PFSK-1 (cell line): ENCODE measurements around the gene SP140.

Source experiments
- FOXP2 ChIP-seq: optimal IDR thresholded peaks from 2 replicates; pipeline ENCODE3; 2011; ENCODE audit warnings: borderline replicate concordance, control low read depth, inconsistent platforms; ENCODE audit not compliant: insufficient read depth; ENCODE audit errors: extremely low read length, extremely low read depth
- POLR2AphosphoS5 ChIP-seq: IDR thresholded peaks from 2 replicates; pipeline ENCODE4 v1.6.1; 2012; ENCODE audit warnings: low read depth, mild to moderate bottlenecking, control low read depth, low read length, moderate library complexity
- SIN3A ChIP-seq: IDR thresholded peaks from 2 replicates; pipeline ENCODE4 v1.6.1; 2012; ENCODE audit warnings: mild to moderate bottlenecking, low read length, moderate library complexity, borderline replicate concordance; ENCODE audit not compliant: insufficient read depth
- TAF1 ChIP-seq: IDR thresholded peaks from 2 replicates; pipeline ENCODE4 v1.6.1; 2012; ENCODE audit warnings: low read length, control low read depth, borderline replicate concordance; ENCODE audit not compliant: insufficient read depth
- TF ChIP-seq, protein P1 (sequence below), 2 experiments: IDR thresholded peaks; 2 replicates each; pipeline versions ENCODE4 v1.6.1 to v1.8.0; 2011 to 2012; ENCODE audit warnings: low read depth in 2 of 2, low read length in 2 of 2, control low read depth in 1 of 2, inconsistent platforms in 1 of 2, mild to moderate bottlenecking in 1 of 2, moderate library complexity in 1 of 2; ENCODE audit not compliant: insufficient read depth in 1 of 2

The SP140 gene

DNA sequence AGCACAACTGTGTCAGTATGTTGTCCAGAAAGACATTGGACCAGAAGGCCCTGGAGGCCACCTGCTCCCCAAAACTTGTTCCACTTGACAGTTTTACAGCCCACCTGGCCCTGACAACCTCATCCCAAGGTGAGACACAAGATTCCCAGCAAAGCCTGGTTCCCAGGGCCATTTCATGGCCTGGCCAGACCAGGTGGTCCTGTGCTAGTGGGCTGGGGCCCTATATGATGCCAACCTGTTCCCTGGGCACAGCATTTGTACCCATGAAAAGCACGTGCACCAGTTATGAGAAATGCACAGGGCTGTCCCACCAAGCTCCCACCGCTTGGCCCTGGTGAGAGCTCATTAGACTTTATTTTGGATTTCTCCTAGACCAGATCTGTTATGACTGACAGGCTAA lies 95.5 kb downstream of the SP140 start:
- no peak for TF ChIP-seq SIN3A
- no peak for TF ChIP-seq TAF1
- TF ChIP-seq, protein P1, sequence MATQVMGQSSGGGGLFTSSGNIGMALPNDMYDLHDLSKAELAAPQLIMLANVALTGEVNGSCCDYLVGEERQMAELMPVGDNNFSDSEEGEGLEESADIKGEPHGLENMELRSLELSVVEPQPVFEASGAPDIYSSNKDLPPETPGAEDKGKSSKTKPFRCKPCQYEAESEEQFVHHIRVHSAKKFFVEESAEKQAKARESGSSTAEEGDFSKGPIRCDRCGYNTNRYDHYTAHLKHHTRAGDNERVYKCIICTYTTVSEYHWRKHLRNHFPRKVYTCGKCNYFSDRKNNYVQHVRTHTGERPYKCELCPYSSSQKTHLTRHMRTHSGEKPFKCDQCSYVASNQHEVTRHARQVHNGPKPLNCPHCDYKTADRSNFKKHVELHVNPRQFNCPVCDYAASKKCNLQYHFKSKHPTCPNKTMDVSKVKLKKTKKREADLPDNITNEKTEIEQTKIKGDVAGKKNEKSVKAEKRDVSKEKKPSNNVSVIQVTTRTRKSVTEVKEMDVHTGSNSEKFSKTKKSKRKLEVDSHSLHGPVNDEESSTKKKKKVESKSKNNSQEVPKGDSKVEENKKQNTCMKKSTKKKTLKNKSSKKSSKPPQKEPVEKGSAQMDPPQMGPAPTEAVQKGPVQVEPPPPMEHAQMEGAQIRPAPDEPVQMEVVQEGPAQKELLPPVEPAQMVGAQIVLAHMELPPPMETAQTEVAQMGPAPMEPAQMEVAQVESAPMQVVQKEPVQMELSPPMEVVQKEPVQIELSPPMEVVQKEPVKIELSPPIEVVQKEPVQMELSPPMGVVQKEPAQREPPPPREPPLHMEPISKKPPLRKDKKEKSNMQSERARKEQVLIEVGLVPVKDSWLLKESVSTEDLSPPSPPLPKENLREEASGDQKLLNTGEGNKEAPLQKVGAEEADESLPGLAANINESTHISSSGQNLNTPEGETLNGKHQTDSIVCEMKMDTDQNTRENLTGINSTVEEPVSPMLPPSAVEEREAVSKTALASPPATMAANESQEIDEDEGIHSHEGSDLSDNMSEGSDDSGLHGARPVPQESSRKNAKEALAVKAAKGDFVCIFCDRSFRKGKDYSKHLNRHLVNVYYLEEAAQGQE (IDR thresholded peaks at IDR 0.05; ENCODE audit: insufficient read depth in 1 of 2, low read depth in 2 of 2, low read length in 2 of 2), result no peak
- no peak for TF ChIP-seq POLR2AphosphoS5

DNA sequence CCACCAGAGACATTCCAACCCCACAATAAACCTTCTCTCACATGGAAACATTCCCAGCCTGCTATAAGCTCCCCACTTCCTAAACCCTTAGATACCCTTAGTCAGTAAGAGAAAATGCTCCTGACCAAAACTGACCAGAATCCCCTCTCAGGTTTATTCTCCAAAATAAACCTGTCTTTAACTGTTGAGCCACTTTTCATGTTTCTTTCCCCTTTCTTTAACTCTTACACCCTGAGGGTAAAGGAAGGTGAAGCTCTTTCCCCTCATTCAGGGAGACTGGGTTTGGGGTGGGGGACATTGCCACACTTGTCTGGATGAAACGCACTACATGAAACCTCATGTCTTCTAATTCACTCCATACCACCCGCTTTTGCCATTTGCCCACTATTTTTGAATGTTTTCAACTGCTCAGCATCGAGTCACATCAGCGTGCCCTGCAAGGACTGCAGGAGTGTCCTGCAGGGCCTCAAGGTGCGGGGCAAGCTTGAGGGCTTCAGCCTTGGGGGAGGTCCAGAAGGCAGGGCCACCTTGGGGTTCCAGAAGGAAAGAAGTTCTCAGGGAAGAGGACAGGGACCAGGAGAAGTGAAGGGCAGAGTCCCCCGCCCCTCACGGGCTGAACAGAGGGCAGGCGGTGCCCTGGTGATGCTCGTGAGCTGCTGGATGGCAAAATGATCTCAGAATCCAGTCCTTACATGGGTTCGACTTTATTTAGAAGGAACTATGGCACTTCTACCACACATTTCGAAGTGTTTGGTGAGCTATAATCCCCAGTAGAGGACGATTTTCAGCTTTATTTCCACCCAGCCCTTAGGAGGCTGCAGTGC lies 97.2 kb downstream of the SP140 start:
- TF ChIP-seq TAF1, result no peak
- no peak for TF ChIP-seq POLR2AphosphoS5
- TF ChIP-seq FOXP2, result no peak
- TF ChIP-seq, protein P1 (IDR thresholded peaks at IDR 0.05; ENCODE audit: insufficient read depth in 1 of 2, low read depth in 2 of 2, low read length in 2 of 2), result no peak
- no peak for TF ChIP-seq SIN3A

DNA sequence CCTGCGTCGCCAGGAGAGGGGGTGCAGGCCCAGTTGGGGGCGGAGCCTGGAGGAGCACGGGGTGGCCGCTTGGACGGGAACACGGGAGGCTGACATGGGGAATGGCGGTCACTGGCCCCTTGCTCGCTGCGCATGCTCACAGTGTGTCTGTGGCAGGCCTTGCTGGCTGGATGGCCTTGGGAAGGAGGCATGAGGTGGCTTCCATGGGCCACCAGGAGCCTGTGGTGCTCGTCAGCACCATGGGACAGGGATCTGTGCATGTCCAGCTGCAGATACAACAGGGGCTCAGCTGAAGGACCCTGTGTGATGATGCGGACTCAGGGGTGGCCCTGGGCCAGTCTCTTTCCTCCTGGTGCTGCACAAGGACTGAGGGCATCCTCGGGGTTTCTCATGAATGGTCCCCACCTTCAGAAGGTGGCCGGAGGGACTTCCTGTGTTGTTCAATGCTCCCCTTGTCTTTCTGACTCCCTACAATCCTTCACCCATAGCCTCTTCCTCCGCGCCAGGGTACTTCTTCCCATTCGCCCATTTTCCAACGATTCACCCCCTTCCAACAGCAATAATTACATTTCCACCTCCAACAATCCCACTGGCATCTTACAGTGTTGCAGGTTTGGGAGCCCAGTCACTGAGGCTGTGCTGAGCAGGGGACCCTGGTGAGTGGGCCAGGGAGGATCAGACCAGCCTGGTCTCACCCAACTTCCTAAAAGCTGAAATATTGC lies 98.0 kb downstream of the SP140 start:
- TF ChIP-seq TAF1, result no peak
- no peak for TF ChIP-seq FOXP2
- TF ChIP-seq SIN3A, result no peak
- TF ChIP-seq POLR2AphosphoS5, result no peak
- TF ChIP-seq, protein P1 (IDR thresholded peaks at IDR 0.05; ENCODE audit: insufficient read depth in 1 of 2, low read depth in 2 of 2, low read length in 2 of 2), result no peak

DNA sequence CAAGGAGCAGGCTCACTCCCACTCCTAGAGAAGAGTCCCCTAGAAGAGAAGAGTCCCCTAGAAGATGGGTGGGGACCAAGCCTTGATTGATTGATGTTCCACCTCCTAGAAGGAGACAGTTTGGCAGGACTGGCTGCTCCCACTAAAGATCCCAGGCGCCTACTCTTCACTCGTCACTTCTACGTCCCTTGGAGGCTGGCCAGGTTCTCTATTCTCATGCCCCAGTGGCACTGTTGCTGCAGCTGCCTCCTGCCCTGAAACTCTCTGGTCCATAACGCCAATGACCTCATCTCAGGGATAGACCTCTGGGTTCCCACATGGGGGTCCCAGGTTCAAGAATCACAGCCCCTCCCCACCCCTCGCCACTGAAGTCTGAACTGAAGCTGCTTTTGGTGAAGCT lies 99.0 kb downstream of the SP140 start:
- TF ChIP-seq SIN3A (no peak), FOXP2 (no peak), TAF1 (no peak), POLR2AphosphoS5 (no peak)
- TF ChIP-seq, protein P1 (IDR thresholded peaks at IDR 0.05; ENCODE audit: insufficient read depth in 1 of 2, low read depth in 2 of 2, low read length in 2 of 2), result no peak
